ENCODE data around the gene ESRRB.
A peak's percentile ranks its signal among the peaks of the same experiment; 100 is the strongest.

The ESRRB gene

GRCh38 chr14:76386944-76387782 is 11.2 kb downstream of the ESRRB start:
- no peak overlapping the region for H3K4me3 ChIP-seq (ENCODE audit: low read depth, low read length)
- TF ChIP-seq, protein P1, sequence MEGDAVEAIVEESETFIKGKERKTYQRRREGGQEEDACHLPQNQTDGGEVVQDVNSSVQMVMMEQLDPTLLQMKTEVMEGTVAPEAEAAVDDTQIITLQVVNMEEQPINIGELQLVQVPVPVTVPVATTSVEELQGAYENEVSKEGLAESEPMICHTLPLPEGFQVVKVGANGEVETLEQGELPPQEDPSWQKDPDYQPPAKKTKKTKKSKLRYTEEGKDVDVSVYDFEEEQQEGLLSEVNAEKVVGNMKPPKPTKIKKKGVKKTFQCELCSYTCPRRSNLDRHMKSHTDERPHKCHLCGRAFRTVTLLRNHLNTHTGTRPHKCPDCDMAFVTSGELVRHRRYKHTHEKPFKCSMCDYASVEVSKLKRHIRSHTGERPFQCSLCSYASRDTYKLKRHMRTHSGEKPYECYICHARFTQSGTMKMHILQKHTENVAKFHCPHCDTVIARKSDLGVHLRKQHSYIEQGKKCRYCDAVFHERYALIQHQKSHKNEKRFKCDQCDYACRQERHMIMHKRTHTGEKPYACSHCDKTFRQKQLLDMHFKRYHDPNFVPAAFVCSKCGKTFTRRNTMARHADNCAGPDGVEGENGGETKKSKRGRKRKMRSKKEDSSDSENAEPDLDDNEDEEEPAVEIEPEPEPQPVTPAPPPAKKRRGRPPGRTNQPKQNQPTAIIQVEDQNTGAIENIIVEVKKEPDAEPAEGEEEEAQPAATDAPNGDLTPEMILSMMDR (IDR thresholded peaks at IDR 0.05; ENCODE audit: low read depth, low read length, missing control alignments), result peak; percentile 100

DNA sequence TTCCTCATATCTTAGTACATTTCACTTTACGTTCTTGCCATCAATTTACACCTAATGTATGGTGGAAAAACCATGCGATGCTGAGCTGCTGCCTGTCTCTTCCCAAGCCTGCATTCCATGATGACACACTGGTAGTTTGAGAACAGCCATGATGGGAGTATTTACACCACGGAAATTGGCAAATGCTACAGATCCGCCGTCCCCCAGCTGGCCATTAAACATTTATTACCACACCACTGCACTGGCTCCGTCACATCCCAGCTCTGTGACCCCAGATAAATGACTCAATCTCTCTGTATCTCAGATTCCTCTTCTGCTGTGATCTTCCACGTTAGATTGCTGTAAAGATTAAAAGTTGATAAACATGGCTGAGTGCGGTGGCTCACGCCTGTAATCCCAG is 13.9 kb downstream of the ESRRB start:
- no peak for DNase-seq (ENCODE audit: low read depth)
- TF ChIP-seq, protein P1 (IDR thresholded peaks at IDR 0.05; ENCODE audit: low read depth, low read length, missing control alignments), result no peak
- no peak overlapping the region for H3K4me3 ChIP-seq (ENCODE audit: low read depth, low read length)

More at GRCh38 chr14:76386944-76387782, 11.2 kb downstream of the ESRRB start:
- peak; percentile 16 for DNase-seq (ENCODE audit: low read depth)

- no peak overlapping the region for H3K4me3 ChIP-seq (ENCODE audit: low read depth, low read length)
- no peak for DNase-seq (ENCODE audit: low read depth)
- TF ChIP-seq, protein P1 (IDR thresholded peaks at IDR 0.05; ENCODE audit: low read depth, low read length, missing control alignments), result no peak
These were observed 14.7 kb downstream of the ESRRB start for GRCh38 chr14:76390621-76391020.

- no peak overlapping the region for H3K4me3 ChIP-seq (ENCODE audit: low read depth, low read length)
- DNase-seq (ENCODE audit: low read depth), result no peak
- TF ChIP-seq, protein P1 (IDR thresholded peaks at IDR 0.05; ENCODE audit: low read depth, low read length, missing control alignments), result no peak
These were observed 16.2 kb downstream of the ESRRB start for GRCh38 chr14:76391981-76392690.

- H3K4me3 ChIP-seq (ENCODE audit: low read depth, low read length), result no peak overlapping the region
- TF ChIP-seq, protein P1 (IDR thresholded peaks at IDR 0.05; ENCODE audit: low read depth, low read length, missing control alignments), result no peak
- no peak for DNase-seq (ENCODE audit: low read depth)
These were observed 18.6 kb downstream of the ESRRB start for GRCh38 chr14:76394569-76394968.

GRCh38 chr14:76395161-76395560 is 19.2 kb downstream of the ESRRB start:
- TF ChIP-seq, protein P1 (IDR thresholded peaks at IDR 0.05; ENCODE audit: low read depth, low read length, missing control alignments), result no peak
- no peak overlapping the region for H3K4me3 ChIP-seq (ENCODE audit: low read depth, low read length)
- DNase-seq (ENCODE audit: low read depth), result no peak

Data from GM12864 (cell line).